Smooth muscle cell (in vitro differentiated cells): ENCODE measurements around the gene PRKX. TPM values are rescaled to one million over a fixed set of nuclear protein-coding genes. Genes with fewer than 3 reads are reported as not detected.
"Not testable (repeated sequence)": the region's sequence is repeated elsewhere in the genome, so short reads cannot be mapped to it uniquely, and the experiment has no call there.

Source experiments
- DNase-seq: peaks from one replicate; lab custom pipeline; 2025; ENCODE audit not compliant: unreplicated experiment; lab: John Stamatoyannopoulos, UW
- H2AFZ ChIP-seq: fragments of 200-600 bp; sonication (generic); 2 replicates; pipeline ENCODE4 v1.6.0; 2016; ENCODE audit warnings: antibody characterized with exemption, low read depth, mild to moderate bottlenecking
- H3F3A ChIP-seq: fragments of 200-600 bp; sonication (generic); 2 replicates; pipeline ENCODE4 v1.6.0; 2017; ENCODE audit warnings: antibody characterized with exemption, low read depth
- H3K27ac ChIP-seq: fragments of 200-600 bp; sonication (generic); 2 replicates; pipeline ENCODE4 v1.5.1; 2016; ENCODE audit warnings: low read depth, mild to moderate bottlenecking
- H3K27me3 ChIP-seq: fragments of 200-600 bp; sonication (generic); 2 replicates; pipeline ENCODE4 v1.6.1; 2016; ENCODE audit warnings: low read depth, mild to moderate bottlenecking
- H3K36me3 ChIP-seq: fragments of 200-600 bp; sonication (generic); 2 replicates; pipeline ENCODE4 v1.5.1; 2016; ENCODE audit warnings: low read depth
- H3K4me1 ChIP-seq: fragments of 200-600 bp; sonication (generic); 2 replicates; pipeline ENCODE4 v1.5.1; 2016; ENCODE audit warnings: low read depth
- H3K4me2 ChIP-seq: fragments of 200-600 bp; sonication (generic); 2 replicates; pipeline ENCODE4 v1.6.0; 2016; ENCODE audit warnings: mild to moderate bottlenecking
- H3K4me3 ChIP-seq: fragments of 200-600 bp; sonication (generic); 2 replicates; pipeline ENCODE4 v1.5.1; 2016; ENCODE audit warnings: mild to moderate bottlenecking
- H3K79me2 ChIP-seq: fragments of 200-600 bp; sonication (generic); 2 replicates; pipeline ENCODE4 v1.6.0; 2016; ENCODE audit warnings: low read depth, mild to moderate bottlenecking
- H3K9ac ChIP-seq: fragments of 200-600 bp; sonication (generic); 2 replicates; pipeline ENCODE4 v1.6.0; 2016; ENCODE audit warnings: low read depth
- H3K9me3 ChIP-seq: fragments of 200-600 bp; sonication (generic); replicated peaks from 2 replicates; pipeline ENCODE4 v1.5.1; 2016; ENCODE audit warnings: low read depth
- H4K20me1 ChIP-seq: fragments of 200-600 bp; sonication (generic); 2 replicates; pipeline ENCODE4 v1.6.0; 2016; ENCODE audit warnings: low read depth
- WGBS: methylation state at CpG from one replicate; pipeline ENCODE4 v1.1.7; 2016; ENCODE audit warnings: low lambda C conversion rate; 5-methylcytosine and 5-hydroxymethylcytosine counted together
- polyA plus RNA-seq: library from polyadenylated mRNA; unstranded; fragments of >200 nt; fragmentation: Nextera tagmentation; extraction: Ambion mirVana; gene quantifications from 2 replicates; pipeline ENCODE4 v1.2.1, GENCODE V29; 2016
- total RNA-seq: library from RNA; depleted of rRNA; stranded (reverse); fragments of >200 nt; gene quantifications from 2 replicates; pipeline ENCODE4 v1.2.3, GENCODE V29; 2014
- TF ChIP-seq, protein P1 (sequence below): fragments of 200-600 bp; sonication (generic); IDR thresholded peaks from 2 replicates; pipeline ENCODE4 v1.5.1; 2017; ENCODE audit warnings: borderline replicate concordance, mild to moderate bottlenecking, antibody characterized with exemption; ENCODE audit not compliant: insufficient read depth, poor library complexity, severe bottlenecking

The PRKX gene
- total and polyA plus RNA-seq, 2 experiments from 2014 or later: 9.5 to 10.1 TPM

DNA sequence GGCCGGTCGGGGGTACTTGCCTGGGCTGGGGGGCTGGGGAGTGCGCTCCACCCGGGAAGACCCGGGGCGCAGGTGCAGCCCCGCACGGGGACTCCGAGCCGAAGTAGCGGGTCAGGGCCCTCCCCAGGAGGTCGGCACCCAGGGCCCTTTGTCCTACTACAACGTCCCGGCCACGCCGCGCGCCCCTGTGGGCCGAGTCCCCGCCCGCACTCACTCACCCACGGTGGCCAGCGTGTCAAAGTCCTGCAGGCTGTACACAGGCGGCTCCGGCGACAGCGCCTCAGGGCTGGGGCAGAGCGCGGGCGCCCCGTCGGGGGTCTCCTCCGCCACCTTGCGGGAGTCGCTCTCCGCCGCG, 602 bp downstream of the PRKX start:
- DNase-seq: no peak
- TF ChIP-seq, protein P1, sequence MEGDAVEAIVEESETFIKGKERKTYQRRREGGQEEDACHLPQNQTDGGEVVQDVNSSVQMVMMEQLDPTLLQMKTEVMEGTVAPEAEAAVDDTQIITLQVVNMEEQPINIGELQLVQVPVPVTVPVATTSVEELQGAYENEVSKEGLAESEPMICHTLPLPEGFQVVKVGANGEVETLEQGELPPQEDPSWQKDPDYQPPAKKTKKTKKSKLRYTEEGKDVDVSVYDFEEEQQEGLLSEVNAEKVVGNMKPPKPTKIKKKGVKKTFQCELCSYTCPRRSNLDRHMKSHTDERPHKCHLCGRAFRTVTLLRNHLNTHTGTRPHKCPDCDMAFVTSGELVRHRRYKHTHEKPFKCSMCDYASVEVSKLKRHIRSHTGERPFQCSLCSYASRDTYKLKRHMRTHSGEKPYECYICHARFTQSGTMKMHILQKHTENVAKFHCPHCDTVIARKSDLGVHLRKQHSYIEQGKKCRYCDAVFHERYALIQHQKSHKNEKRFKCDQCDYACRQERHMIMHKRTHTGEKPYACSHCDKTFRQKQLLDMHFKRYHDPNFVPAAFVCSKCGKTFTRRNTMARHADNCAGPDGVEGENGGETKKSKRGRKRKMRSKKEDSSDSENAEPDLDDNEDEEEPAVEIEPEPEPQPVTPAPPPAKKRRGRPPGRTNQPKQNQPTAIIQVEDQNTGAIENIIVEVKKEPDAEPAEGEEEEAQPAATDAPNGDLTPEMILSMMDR: no peak

DNA sequence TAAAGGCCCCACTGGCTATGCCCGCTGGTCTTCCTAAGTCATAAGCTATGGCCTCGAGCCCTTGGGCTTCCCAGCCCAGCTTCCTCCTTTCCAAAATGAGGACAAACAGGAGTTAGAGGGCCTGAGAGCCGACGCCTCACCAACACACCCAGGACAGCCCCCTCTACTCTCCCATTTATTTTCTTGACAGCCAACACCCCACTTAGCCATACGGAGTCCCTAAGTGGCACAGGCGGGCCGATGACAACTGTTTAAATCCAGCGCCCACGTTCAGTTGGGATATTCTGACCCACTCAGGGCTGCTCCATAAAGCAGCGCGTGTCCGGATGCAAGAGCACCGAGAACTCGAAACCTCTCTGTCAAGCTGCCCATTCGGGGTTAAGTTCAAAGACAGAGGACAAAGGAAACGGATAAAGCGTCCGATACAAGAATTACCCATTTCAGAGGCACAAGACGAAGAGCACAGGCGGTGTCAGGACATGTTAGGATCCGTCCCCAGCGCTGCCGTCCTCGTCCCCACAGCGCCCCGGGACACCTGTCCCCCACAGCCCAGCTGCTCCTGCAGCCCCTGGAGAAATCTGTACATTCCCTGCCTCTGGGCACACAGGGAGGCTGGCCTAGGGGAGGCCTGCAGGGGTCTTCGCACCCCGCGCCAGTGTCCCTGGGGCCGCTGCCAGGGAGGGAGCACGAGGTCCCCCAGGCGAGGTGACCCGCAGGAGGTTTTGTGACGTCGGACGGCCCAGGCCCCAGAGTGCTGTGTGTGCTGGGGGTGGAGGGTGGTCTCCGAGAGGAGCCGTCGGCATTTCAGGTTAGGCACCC, 1.2 kb downstream of the PRKX start:
- Histone ChIP-seq H3K9me3 (no peaks in the 10 kb centered on the region), H2AFZ (peak overlapping the region; percentile 49), H3K27ac (no peak overlapping the region), H4K20me1 (peaks cover 27% of the 10 kb centered on the region), H3K79me2 (no peaks in the 10 kb centered on the region), H3K9ac (no peak overlapping the region), H3K36me3 (no peaks in the 10 kb centered on the region), H3F3A (no peaks in the 10 kb centered on the region), H3K27me3 (no peaks in the 10 kb centered on the region), H3K4me1 (no peaks in the 10 kb centered on the region), H3K4me3 (peak overlapping the region; percentile 82), H3K4me2 (peak overlapping the region; percentile 89)
- WGBS: 27% methylated on average over 36 of the region's 39 CpGs
- DNase-seq: no peak
- TF ChIP-seq, protein P1: no peak

More for the DNA sequence above, 602 bp downstream of the PRKX start:
- Histone ChIP-seq H3K27ac (no peak overlapping the region), H3K4me2 (peak overlapping the region; percentile 89), H3K4me3 (peak overlapping the region; percentile 82), H3K36me3 (no peaks in the 10 kb centered on the region), H3K27me3 (no peaks in the 10 kb centered on the region), H3K4me1 (no peaks in the 10 kb centered on the region), H3F3A (no peaks in the 10 kb centered on the region), H3K9ac (no peak overlapping the region), H3K79me2 (no peaks in the 10 kb centered on the region), H3K9me3 (no peaks in the 10 kb centered on the region), H2AFZ (peak overlapping the region; percentile 49), H4K20me1 (peaks cover 26% of the 10 kb centered on the region)
- 44% methylated on average over 24 of the region's 38 CpGs for WGBS

DNA sequence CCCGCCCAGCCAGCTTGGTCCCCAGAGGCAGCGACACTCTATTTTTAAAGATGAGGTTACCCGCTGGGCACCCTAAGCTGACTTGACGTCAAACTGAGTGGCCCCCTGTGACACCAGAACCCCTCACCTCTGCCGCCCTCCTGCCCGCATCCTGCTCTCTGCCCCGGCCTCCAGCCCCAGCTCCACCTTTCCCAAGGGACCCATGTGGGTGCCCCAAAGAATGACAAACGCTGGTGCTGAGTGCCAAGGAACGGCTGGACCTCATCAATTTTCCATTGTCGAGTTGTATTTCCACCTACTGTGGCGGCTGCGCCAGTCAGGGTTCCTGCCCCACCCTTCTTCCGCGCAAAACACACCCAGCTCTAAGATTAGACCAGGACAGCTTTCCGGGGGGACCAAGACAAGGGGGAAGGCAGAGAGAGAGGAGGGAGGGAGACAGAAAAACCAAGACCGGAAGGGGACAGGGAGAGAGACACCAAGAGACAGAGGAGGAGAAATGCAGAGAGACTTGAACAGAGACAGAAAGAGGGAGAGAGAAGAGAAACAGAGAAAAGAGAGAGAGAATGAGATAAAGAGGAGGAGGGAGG, 2.0 kb downstream of the PRKX start:
- H3K9ac ChIP-seq: no peak overlapping the region
- no peak overlapping the region for H2AFZ ChIP-seq
- H3K79me2 ChIP-seq: peaks cover 3% of the 10 kb centered on the region
- no peaks in the 10 kb centered on the region for H3K9me3 ChIP-seq
- no peaks in the 10 kb centered on the region for H3F3A ChIP-seq
- H3K4me2 ChIP-seq: peak overlapping the region; percentile 89
- TF ChIP-seq, protein P1: no peak
- no peaks in the 10 kb centered on the region for H3K27me3 ChIP-seq
- H3K36me3 ChIP-seq: no peaks in the 10 kb centered on the region
- H3K4me3 ChIP-seq: peak overlapping the region; percentile 82
- DNase-seq: no peak
- peaks cover 35% of the 10 kb centered on the region for H4K20me1 ChIP-seq
- no peak overlapping the region for H3K27ac ChIP-seq
- 73% methylated on average over 16 of the region's 16 CpGs for WGBS
- no peaks in the 10 kb centered on the region for H3K4me1 ChIP-seq

DNA sequence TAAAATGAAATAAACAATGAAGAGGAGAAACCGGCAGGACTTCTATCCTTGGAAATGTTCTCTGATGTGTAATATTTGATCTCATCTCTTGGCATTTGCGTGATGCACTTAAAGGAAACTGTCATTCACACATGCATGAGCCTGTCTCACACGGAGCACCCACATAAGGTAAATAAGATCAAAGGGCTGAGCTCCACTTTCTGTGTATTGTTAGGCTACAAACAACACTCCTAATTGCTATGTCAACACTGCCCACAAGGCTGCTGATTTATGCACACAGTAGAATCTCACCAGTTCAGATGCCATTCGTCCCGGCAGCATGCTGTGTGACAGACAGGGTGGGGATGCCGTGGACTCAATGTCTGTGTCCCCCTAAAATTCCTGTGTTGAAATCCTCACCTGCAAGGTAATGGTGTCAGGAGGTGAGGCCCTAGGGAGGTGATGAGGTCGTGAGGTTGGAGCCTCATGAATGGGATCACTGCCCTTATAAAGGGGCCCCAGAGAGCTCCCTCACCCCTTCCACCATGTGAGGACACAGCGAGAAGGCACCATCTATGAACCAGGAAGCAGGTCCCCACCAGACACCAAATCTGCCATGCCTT, 5.7 kb downstream of the PRKX start:
- H3K27me3 ChIP-seq, H2AFZ ChIP-seq, H3K36me3 ChIP-seq, H3K4me1 ChIP-seq, H3K9ac ChIP-seq, H3K79me2 ChIP-seq, H3K4me3 ChIP-seq, H3K27ac ChIP-seq, H3K4me2 ChIP-seq, H3K9me3 ChIP-seq, H3F3A ChIP-seq, DNase-seq: not testable (repeated sequence)
- WGBS: 74% methylated on average over 8 of the region's 8 CpGs
- H4K20me1 ChIP-seq: peaks cover 49% of the 10 kb centered on the region
